COLO668 (cell line): ENCODE results near the gene LRRC36.

Source experiments
- DNase-seq: peaks from one replicate; lab custom pipeline; 2025; ENCODE audit not compliant: unreplicated experiment; lab: John Stamatoyannopoulos, UW

The LRRC36 gene

GRCh38 chr16:67419931-67420330 is 93.3 kb downstream of the LRRC36 start:
- DNase-seq: no peak

- DNase-seq: no peak
Measured at GRCh38 chr16:67421030-67421429, 94.4 kb downstream of the LRRC36 start.

- DNase-seq: no peak
Measured at GRCh38 chr16:67423015-67423414, 96.4 kb downstream of the LRRC36 start.

- DNase-seq: no peak
Measured at GRCh38 chr16:67423611-67424260, 97.1 kb downstream of the LRRC36 start.

GRCh38 chr16:67424261-67424615 is 97.6 kb downstream of the LRRC36 start:
- DNase-seq: no peak

- DNase-seq: no peak
Measured at GRCh38 chr16:67425061-67425460, 98.4 kb downstream of the LRRC36 start.

- no peak for DNase-seq
Measured at GRCh38 chr16:67425580-67425979, 99.0 kb downstream of the LRRC36 start.

GRCh38 chr16:67426022-67426421 is 99.4 kb downstream of the LRRC36 start:
- DNase-seq: no peak

GRCh38 chr16:67426950-67427349 is 100.3 kb downstream of the LRRC36 start:
- DNase-seq: no peak

- DNase-seq: peak; percentile 80
Measured at GRCh38 chr16:67428146-67428731, 101.6 kb downstream of the LRRC36 start.

- DNase-seq: no peak
Measured at GRCh38 chr16:67429053-67429798, 102.6 kb downstream of the LRRC36 start.

- no peak for DNase-seq
Measured at GRCh38 chr16:67429799-67430503, 103.3 kb downstream of the LRRC36 start.

- DNase-seq: peak; percentile 63
Measured at GRCh38 chr16:67430504-67430976, 103.9 kb downstream of the LRRC36 start.

- DNase-seq: peak; percentile 82
Measured at GRCh38 chr16:67430977-67431774, 104.6 kb downstream of the LRRC36 start, which contains the start of gene HSD11B2. HSD11B2 (plus strand) TSS chr16:67431121; CDS start chr16:67431249, 128 bp downstream.

GRCh38 chr16:67431775-67432505 is 105.3 kb downstream of the LRRC36 start:
- no peak for DNase-seq

- no peak for DNase-seq
Measured at GRCh38 chr16:67432506-67432890, 105.9 kb downstream of the LRRC36 start.

- no peak for DNase-seq
Measured at GRCh38 chr16:67433131-67433719, 106.6 kb downstream of the LRRC36 start.
